GM12891 (cell line): ENCODE data around the gene H1-8.

Experiments used
- POLR2A ChIP-seq: IDR thresholded peaks from 2 replicates; pipeline ENCODE4 v1.6.1; 2011; ENCODE audit warnings: low read depth, low read length, control low read depth
- POLR2AphosphoS5 ChIP-seq: IDR thresholded peaks from 2 replicates; pipeline ENCODE4 v1.6.1; 2011; ENCODE audit warnings: low read depth, low read length, control low read depth
- POU2F2 ChIP-seq: IDR thresholded peaks from 2 replicates; pipeline ENCODE4 v1.6.1; 2011; ENCODE audit warnings: low read depth, mild to moderate bottlenecking, control low read depth, low read length, moderate library complexity
- TAF1 ChIP-seq: IDR thresholded peaks from 2 replicates; pipeline ENCODE4 v1.6.1; 2011; ENCODE audit warnings: low read depth, low read length, control low read depth

GRCh38 chr3:129556358-129556695 is 13.4 kb downstream of the H1-8 start:
- TF ChIP-seq POLR2AphosphoS5 (no peak), POLR2A (no peak), POU2F2 (no peak), TAF1 (no peak)
